Naive thymus-derived CD4-positive, alpha-beta T cell (primary cell): ENCODE measurements around the gene ERCC6L2. TPM values are rescaled to one million over a fixed set of nuclear protein-coding genes. Genes with fewer than 3 reads are reported as not detected.

Experiments used
- ATAC-seq: fragments of 150-1000 bp; cut with Tn5 transposase; 2 replicates; pipeline ENCODE4 v1.10.0; 2021; ENCODE audit warnings: mild to moderate bottlenecking, moderate library complexity
- CTCF ChIA-PET: fragments of 350-600 bp; sonication (Branson Sonifier 250); formaldehyde crosslinking; loops from one replicate; lab custom pipeline; 2021; ENCODE audit warnings: antibody characterized with exemption; lab: Charles Lee
- POLR2A ChIA-PET: fragments of 350-600 bp; sonication (Branson Sonifier 250); formaldehyde crosslinking; loops from one replicate; lab custom pipeline; 2021; ENCODE audit warnings: antibody characterized with exemption, inconsistent platforms; lab: Charles Lee
- DNase-seq, 9 donors: peaks; one replicate each; pipeline versions ENCODE4 v3.0.0 to v3.0.0-alpha.2; 2020 to 2022; ENCODE audit warnings: mixed read lengths in 1 of 9
- H3K27ac ChIP-seq: one replicate; pipeline ENCODE4 v1.7.0; 2013; ENCODE audit warnings: mild to moderate bottlenecking, low read depth, low read length, moderate library complexity
- H3K27me3 ChIP-seq, 2 donors: one replicate each; pipeline ENCODE4 v1.7.0; 2013; ENCODE audit warnings: low read length in 2 of 2, mild to moderate bottlenecking in 2 of 2, moderate library complexity in 2 of 2; ENCODE audit not compliant: control insufficient read depth in 2 of 2, insufficient read depth in 2 of 2
- H3K36me3 ChIP-seq, 3 experiments: 1 replicate in 2 of 3; 2 replicates in 1 of 3; pipeline ENCODE4 v1.7.0; 2013; ENCODE audit warnings: low read length in 3 of 3, mild to moderate bottlenecking in 3 of 3, moderate library complexity in 1 of 3; ENCODE audit not compliant: insufficient read depth in 3 of 3, control insufficient read depth in 2 of 3
- H3K4me1 ChIP-seq, 2 donors: one replicate each; pipeline ENCODE4 v1.7.0; 2013; ENCODE audit warnings: low read length in 2 of 2, mild to moderate bottlenecking in 2 of 2, moderate library complexity in 1 of 2; ENCODE audit not compliant: control insufficient read depth in 2 of 2, insufficient read depth in 2 of 2
- H3K4me3 ChIP-seq: 2 replicates; pipeline ENCODE4 v1.7.0; 2013; ENCODE audit warnings: mild to moderate bottlenecking, low read length
- H3K9me3 ChIP-seq, 3 experiments: 1 replicate in 2 of 3; 2 replicates in 1 of 3; pipeline ENCODE4 v1.7.0; 2013; ENCODE audit warnings: low read length in 3 of 3; ENCODE audit not compliant: control insufficient read depth in 2 of 3
- H3K27ac Mint-ChIP-seq, 9 donors: one replicate each; pipeline ENCODE4 v1.8.0; 2020 to 2022; ENCODE audit warnings: mixed read lengths in 9 of 9, mild to moderate bottlenecking in 8 of 9, moderate library complexity in 5 of 9, inconsistent platforms in 2 of 9
- H3K27me3 Mint-ChIP-seq, 5 donors: one replicate each; pipeline ENCODE4 v1.8.0; 2021 to 2022; ENCODE audit warnings: mixed read lengths in 5 of 5, mild to moderate bottlenecking in 1 of 5
- H3K36me3 Mint-ChIP-seq, 5 donors: one replicate each; pipeline ENCODE4 v1.8.0; 2020 to 2022; ENCODE audit warnings: mixed read lengths in 5 of 5, mild to moderate bottlenecking in 3 of 5, inconsistent platforms in 1 of 5
- H3K4me1 Mint-ChIP-seq, 7 donors: one replicate each; pipeline ENCODE4 v1.8.0; 2020 to 2022; ENCODE audit warnings: mixed read lengths in 7 of 7, mild to moderate bottlenecking in 3 of 7, inconsistent platforms in 1 of 7
- H3K4me3 Mint-ChIP-seq, 10 donors: one replicate each; pipeline ENCODE4 v1.8.0; 2020 to 2022; ENCODE audit warnings: mild to moderate bottlenecking in 10 of 10, mixed read lengths in 10 of 10, moderate library complexity in 6 of 10, inconsistent platforms in 2 of 10
- H3K9me3 Mint-ChIP-seq, 11 donors: one replicate each; pipeline ENCODE4 v1.8.0; 2020 to 2022; ENCODE audit warnings: mixed read lengths in 11 of 11, mild to moderate bottlenecking in 4 of 11, inconsistent platforms in 1 of 11, moderate library complexity in 1 of 11
- intact Hi-C, 2 donors: fragments of 100-400 bp; cut with micrococcal nuclease; formaldehyde crosslinking; loops; one replicate each; pipeline ENCODE4 v1.15.1; 2023
- polyA plus RNA-seq, 2 donors: library from polyadenylated mRNA; unstranded; fragments of 300-500 nt; fragmentation: Illumina TruSeq; gene quantifications; one replicate each; pipeline ENCODE4 v1.2.3, GENCODE V29; 2021
- total RNA-seq, 6 experiments: library from RNA in 5 of 6; stranded (reverse) in 5 of 6; gene quantifications; 1 replicate in 5 of 6; 2 replicates in 1 of 6; pipeline ENCODE4 v1.2.3 and lab custom pipeline; 2021 to 2026

ERCC6L2 gene
- total and polyA plus RNA-seq, 7 experiments from 2014 or later: 46.2 to 82.8 (median 54.9) TPM

- ATAC-seq (no peak), DNase-seq (no peak)
- no peaks in the 10 kb centered on the region for H3K27me3 ChIP-seq
- peaks cover 0 to 8% (median 0%) of the 10 kb centered on the region in 3 experiments for H3K9me3 ChIP-seq
- H3K27ac Mint-ChIP-seq: no peak overlapping the region
- peaks cover 0 to 20% (median 12%) of the 10 kb centered on the region in 7 donors for H3K4me1 Mint-ChIP-seq
- H3K36me3 Mint-ChIP-seq: peaks cover 15 to 76% (median 66%) of the 10 kb centered on the region in 5 donors
- H3K4me3 ChIP-seq: no peak overlapping the region
- intact Hi-C loops: no loop called here
- H3K27ac ChIP-seq: no peak overlapping the region
- no peak overlapping the region for H3K4me3 Mint-ChIP-seq
- peaks cover 0 to 23% (median 0%) of the 10 kb centered on the region in 3 experiments for H3K36me3 ChIP-seq
- H3K4me1 ChIP-seq: no peaks in the 10 kb centered on the region
- peaks cover 0 to 27% (median 12%) of the 10 kb centered on the region in 11 donors for H3K9me3 Mint-ChIP-seq
- no peaks in the 10 kb centered on the region for H3K27me3 Mint-ChIP-seq
- ChIA-PET CTCF (no interaction called here), POLR2A (no interaction called here)
Observed at GRCh38 chr9:95953986-95954385, 78.5 kb downstream of the ERCC6L2 start.

GRCh38 chr9:95954940-95955339, 79.4 kb downstream of the ERCC6L2 start:
- no peak overlapping the region for H3K27ac Mint-ChIP-seq
- intact Hi-C loops: no loop called here
- peaks cover 10 to 72% (median 61%) of the 10 kb centered on the region in 5 donors for H3K36me3 Mint-ChIP-seq
- ATAC-seq (no peak), DNase-seq (no peak)
- peaks cover 0 to 15% (median 10%) of the 10 kb centered on the region in 7 donors for H3K4me1 Mint-ChIP-seq
- H3K27ac ChIP-seq: no peak overlapping the region
- H3K36me3 ChIP-seq: peaks cover 0 to 23% (median 0%) of the 10 kb centered on the region in 3 experiments
- peaks cover 0 to 21% (median 8%) of the 10 kb centered on the region in 11 donors for H3K9me3 Mint-ChIP-seq
- no peak overlapping the region for H3K4me3 Mint-ChIP-seq
- ChIA-PET POLR2A (no interaction called here), CTCF (interaction anchor here (0.6 kb wide), 1 partner anchor 81 kb away, joined by 3 read pairs; no protein-coding TSS in a partner anchor)
- H3K4me3 ChIP-seq: no peak overlapping the region
- peaks cover 0 to 8% (median 0%) of the 10 kb centered on the region in 3 experiments for H3K9me3 ChIP-seq
- H3K27me3 Mint-ChIP-seq: no peaks in the 10 kb centered on the region
- no peaks in the 10 kb centered on the region for H3K27me3 ChIP-seq
- H3K4me1 ChIP-seq: no peaks in the 10 kb centered on the region

GRCh38 chr9:95962936-95963335, 87.4 kb downstream of the ERCC6L2 start:
- Histone ChIP-seq H3K27ac (no peak overlapping the region), H3K4me1 (no peaks in the 10 kb centered on the region), H3K27me3 (no peaks in the 10 kb centered on the region), H3K9me3 (no peaks in the 10 kb centered on the region), H3K36me3 (peaks cover 0 to 4% (median 0%) of the 10 kb centered on the region in 3 experiments), H3K4me3 (no peak overlapping the region)
- POLR2A ChIA-PET: no interaction called here
- Mint-ChIP-seq H3K36me3 (peaks cover 4 to 49% (median 41%) of the 10 kb centered on the region in 5 donors), H3K27me3 (no peaks in the 10 kb centered on the region), H3K9me3 (peaks cover 0 to 12% (median 4%) of the 10 kb centered on the region in 11 donors), H3K27ac (no peak overlapping the region), H3K4me1 (peaks cover 0 to 9% (median 0%) of the 10 kb centered on the region in 7 donors), H3K4me3 (no peak overlapping the region)
- ATAC-seq (no peak), DNase-seq (no peak)
- intact Hi-C loops: no loop called here
- CTCF ChIA-PET: no interaction called here

- Mint-ChIP-seq H3K9me3 (peaks cover 0 to 12% (median 4%) of the 10 kb centered on the region in 11 donors), H3K27ac (peak overlapping the region in 1 of 9 donors; percentile 24), H3K4me1 (peaks cover 0 to 9% (median 0%) of the 10 kb centered on the region in 7 donors), H3K27me3 (no peaks in the 10 kb centered on the region), H3K4me3 (no peak overlapping the region), H3K36me3 (peaks cover 4 to 44% (median 37%) of the 10 kb centered on the region in 5 donors)
- ChIA-PET POLR2A (no interaction called here), CTCF (no interaction called here)
- no peak overlapping the region for H3K27ac ChIP-seq
- no peaks in the 10 kb centered on the region for H3K27me3 ChIP-seq
- H3K36me3 ChIP-seq: peaks cover 0 to 4% (median 0%) of the 10 kb centered on the region in 3 experiments
- no peaks in the 10 kb centered on the region for H3K4me1 ChIP-seq
- ATAC-seq (no peak), DNase-seq (no peak)
- no peak overlapping the region for H3K4me3 ChIP-seq
- no peaks in the 10 kb centered on the region for H3K9me3 ChIP-seq
- intact Hi-C loops: no loop called here
Observed at GRCh38 chr9:95963659-95964058, 88.2 kb downstream of the ERCC6L2 start.

GRCh38 chr9:95966306-95966705, 90.8 kb downstream of the ERCC6L2 start:
- H3K27ac ChIP-seq: no peak overlapping the region
- H3K36me3 ChIP-seq: peaks cover 0 to 4% (median 0%) of the 10 kb centered on the region in 3 experiments
- POLR2A ChIA-PET: no interaction called here
- H3K9me3 Mint-ChIP-seq: peaks cover 0 to 4% (median 0%) of the 10 kb centered on the region in 11 donors
- intact Hi-C loops: no loop called here
- no peak overlapping the region for H3K27ac Mint-ChIP-seq
- no peaks in the 10 kb centered on the region for H3K9me3 ChIP-seq
- no peaks in the 10 kb centered on the region for H3K27me3 Mint-ChIP-seq
- H3K27me3 ChIP-seq: no peaks in the 10 kb centered on the region
- peaks cover 0 to 9% (median 4%) of the 10 kb centered on the region in 7 donors for H3K4me1 Mint-ChIP-seq
- CTCF ChIA-PET: no interaction called here
- DNase-seq: no peak
- peaks cover 4 to 41% (median 34%) of the 10 kb centered on the region in 5 donors for H3K36me3 Mint-ChIP-seq
- H3K4me1 ChIP-seq: no peaks in the 10 kb centered on the region
- ATAC-seq: no peak
- H3K4me3 Mint-ChIP-seq: no peak overlapping the region
- no peak overlapping the region for H3K4me3 ChIP-seq

- Histone ChIP-seq H3K27me3 (no peaks in the 10 kb centered on the region), H3K36me3 (peaks cover 0 to 8% (median 0%) of the 10 kb centered on the region in 3 experiments), H3K27ac (no peak overlapping the region), H3K4me3 (no peak overlapping the region), H3K9me3 (no peaks in the 10 kb centered on the region), H3K4me1 (no peaks in the 10 kb centered on the region)
- POLR2A ChIA-PET: interaction anchor here (0.6 to 1.1 kb wide), 2 partner anchors 14 to 31 kb away, joined by 3 to 8 read pairs; no protein-coding TSS in a partner anchor
- H3K36me3 Mint-ChIP-seq: peaks cover 14 to 58% (median 49%) of the 10 kb centered on the region in 5 donors
- DNase-seq: no peak
- no peak overlapping the region for H3K27ac Mint-ChIP-seq
- ATAC-seq: no peak
- peaks cover 0 to 16% (median 0%) of the 10 kb centered on the region in 7 donors for H3K4me1 Mint-ChIP-seq
- CTCF ChIA-PET: no interaction called here
- no peak overlapping the region for H3K4me3 Mint-ChIP-seq
- no peaks in the 10 kb centered on the region for H3K27me3 Mint-ChIP-seq
- H3K9me3 Mint-ChIP-seq: peaks cover 0 to 8% (median 0%) of the 10 kb centered on the region in 11 donors
- intact Hi-C loops: no loop called here
Observed at GRCh38 chr9:95970317-95970716, 94.8 kb downstream of the ERCC6L2 start.

- H3K9me3 Mint-ChIP-seq: peaks cover 0 to 8% (median 0%) of the 10 kb centered on the region in 11 donors
- H3K27me3 Mint-ChIP-seq: no peaks in the 10 kb centered on the region
- ATAC-seq: no peak
- Histone ChIP-seq H3K27ac (no peak overlapping the region), H3K27me3 (no peaks in the 10 kb centered on the region), H3K4me1 (no peaks in the 10 kb centered on the region), H3K4me3 (no peak overlapping the region), H3K36me3 (peaks cover 0 to 8% (median 0%) of the 10 kb centered on the region in 3 experiments), H3K9me3 (no peaks in the 10 kb centered on the region)
- H3K27ac Mint-ChIP-seq: no peak overlapping the region
- no peak overlapping the region for H3K4me3 Mint-ChIP-seq
- H3K36me3 Mint-ChIP-seq: peaks cover 14 to 58% (median 55%) of the 10 kb centered on the region in 5 donors
- POLR2A ChIA-PET: no interaction called here
- intact Hi-C loops: no loop called here
- DNase-seq: no peak
- peaks cover 0 to 20% (median 4%) of the 10 kb centered on the region in 7 donors for H3K4me1 Mint-ChIP-seq
- CTCF ChIA-PET: no interaction called here
Observed at GRCh38 chr9:95971815-95972214, 96.3 kb downstream of the ERCC6L2 start.
